GM23338 (cell line): Measurements from ENCODE around the gene CTU2.

Experiments
- EZH2 ChIP-seq: fragments of 200-600 bp; sonication (generic); IDR thresholded peaks from one replicate; pipeline ENCODE4 v1.8.0; 2017; ENCODE audit warnings: antibody characterized with exemption, mild to moderate bottlenecking, low read depth; ENCODE audit not compliant: unreplicated experiment
- EZH2phosphoT487 ChIP-seq: fragments of 200-600 bp; sonication (generic); IDR thresholded peaks from one replicate; pipeline ENCODE4 v1.8.1; 2018; ENCODE audit warnings: antibody characterized with exemption; ENCODE audit not compliant: unreplicated experiment
- POLR2AphosphoS5 ChIP-seq: IDR thresholded peaks from 2 replicates; pipeline ENCODE4 v1.6.1; 2016; ENCODE audit warnings: antibody characterized with exemption, low read depth
- TF ChIP-seq, protein P1 (sequence below), 2 experiments: fragments of 200-600 bp in 1 of 2; sonication (generic) in 1 of 2; conservative IDR thresholded peaks; 2 replicates each; pipeline versions ENCODE4 v1.5.1 to v1.6.1; 2016 to 2017; ENCODE audit warnings: antibody characterized with exemption in 2 of 2, low read depth in 2 of 2, mild to moderate bottlenecking in 2 of 2, moderate library complexity in 1 of 2
- TF ChIP-seq, protein P2 (sequence below): IDR thresholded peaks from 2 replicates; pipeline ENCODE4 v1.6.1; 2016; ENCODE audit warnings: antibody characterized with exemption

DNA sequence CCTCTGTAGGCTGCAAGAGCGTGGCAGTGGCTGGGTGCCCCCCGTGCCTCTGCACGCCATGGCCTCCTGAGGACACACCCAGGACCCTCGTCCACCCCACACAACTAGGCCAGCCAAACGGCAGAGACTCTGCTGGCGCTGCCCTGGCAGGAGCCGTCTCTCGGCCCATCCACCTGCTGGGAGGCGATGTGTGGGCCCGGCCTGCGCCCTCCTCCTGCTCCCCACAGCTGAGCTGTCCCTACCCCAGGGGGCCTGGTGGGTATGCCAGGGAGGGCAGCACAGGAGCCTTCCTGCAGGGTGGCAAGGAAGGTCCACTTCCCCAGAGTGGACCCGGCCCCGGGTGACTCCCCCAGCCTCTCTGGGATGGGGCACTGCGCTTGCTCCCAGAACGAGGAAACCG lies 7.1 kb upstream of the CTU2 start:
- TF ChIP-seq POLR2AphosphoS5 (no peak), EZH2 (no peak), EZH2phosphoT487 (no peak)
- TF ChIP-seq, protein P1, sequence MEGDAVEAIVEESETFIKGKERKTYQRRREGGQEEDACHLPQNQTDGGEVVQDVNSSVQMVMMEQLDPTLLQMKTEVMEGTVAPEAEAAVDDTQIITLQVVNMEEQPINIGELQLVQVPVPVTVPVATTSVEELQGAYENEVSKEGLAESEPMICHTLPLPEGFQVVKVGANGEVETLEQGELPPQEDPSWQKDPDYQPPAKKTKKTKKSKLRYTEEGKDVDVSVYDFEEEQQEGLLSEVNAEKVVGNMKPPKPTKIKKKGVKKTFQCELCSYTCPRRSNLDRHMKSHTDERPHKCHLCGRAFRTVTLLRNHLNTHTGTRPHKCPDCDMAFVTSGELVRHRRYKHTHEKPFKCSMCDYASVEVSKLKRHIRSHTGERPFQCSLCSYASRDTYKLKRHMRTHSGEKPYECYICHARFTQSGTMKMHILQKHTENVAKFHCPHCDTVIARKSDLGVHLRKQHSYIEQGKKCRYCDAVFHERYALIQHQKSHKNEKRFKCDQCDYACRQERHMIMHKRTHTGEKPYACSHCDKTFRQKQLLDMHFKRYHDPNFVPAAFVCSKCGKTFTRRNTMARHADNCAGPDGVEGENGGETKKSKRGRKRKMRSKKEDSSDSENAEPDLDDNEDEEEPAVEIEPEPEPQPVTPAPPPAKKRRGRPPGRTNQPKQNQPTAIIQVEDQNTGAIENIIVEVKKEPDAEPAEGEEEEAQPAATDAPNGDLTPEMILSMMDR (conservative IDR thresholded peaks at IDR 0.05; ENCODE audit: low read depth in 2 of 2), result no peak
- TF ChIP-seq, protein P2, sequence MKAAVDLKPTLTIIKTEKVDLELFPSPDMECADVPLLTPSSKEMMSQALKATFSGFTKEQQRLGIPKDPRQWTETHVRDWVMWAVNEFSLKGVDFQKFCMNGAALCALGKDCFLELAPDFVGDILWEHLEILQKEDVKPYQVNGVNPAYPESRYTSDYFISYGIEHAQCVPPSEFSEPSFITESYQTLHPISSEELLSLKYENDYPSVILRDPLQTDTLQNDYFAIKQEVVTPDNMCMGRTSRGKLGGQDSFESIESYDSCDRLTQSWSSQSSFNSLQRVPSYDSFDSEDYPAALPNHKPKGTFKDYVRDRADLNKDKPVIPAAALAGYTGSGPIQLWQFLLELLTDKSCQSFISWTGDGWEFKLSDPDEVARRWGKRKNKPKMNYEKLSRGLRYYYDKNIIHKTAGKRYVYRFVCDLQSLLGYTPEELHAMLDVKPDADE, result no peak
